Measurements from ENCODE around the gene AUTS2.

GRCh38 chr7:69613846-69614245, 15.6 kb downstream of the AUTS2 start:
- TF ChIP-seq CTCF (IDR thresholded peaks at IDR 0.05; ENCODE audit: poor library complexity, severe bottlenecking): no peak
- TF ChIP-seq EP300 (conservative IDR thresholded peaks at IDR 0.05; ENCODE audit: poor library complexity, severe bottlenecking): no peak
- TF ChIP-seq EZH2 (IDR thresholded peaks at IDR 0.05; ENCODE audit: borderline replicate concordance, insufficient read depth, low read length, poor library complexity, severe bottlenecking): no peak
- TF ChIP-seq SMC3 (conservative IDR thresholded peaks at IDR 0.05; ENCODE audit: poor library complexity): no peak
- no peak for TF ChIP-seq REST (IDR thresholded peaks at IDR 0.05; ENCODE audit: borderline replicate concordance)
